Upper lobe of left lung (tissue), 6 donors: ENCODE data around the gene ME1. TPM values are rescaled to one million over a fixed set of nuclear protein-coding genes. Genes with fewer than 3 reads are reported as not detected.
"Not testable (repeated sequence)": the region's sequence is repeated elsewhere in the genome, so short reads cannot be mapped to it uniquely, and the experiment has no call there.

ENCODE experiments used
- ATAC-seq, 2 donors: fragments of 200-7000 bp; cut with Tn5 transposase; one replicate each; pipeline ENCODE4 v1.9.1; 2022; ENCODE audit warnings: mild to moderate bottlenecking in 2 of 2, moderate library complexity in 2 of 2; ENCODE audit not compliant: low FRiP score in 2 of 2
- DNase-seq, 2 donors: peaks; one replicate each; pipeline ENCODE4 v3.0.0-alpha.2; 2019 to 2020
- H3K27ac ChIP-seq, 4 donors: fragments of 200-600 bp; sonication (generic); one replicate each; pipeline ENCODE4 v1.5.1; 2016 to 2019
- H3K27me3 ChIP-seq, 4 donors: fragments of 200-600 bp; sonication (generic); one replicate each; pipeline ENCODE4 v1.5.1; 2017 to 2019
- H3K36me3 ChIP-seq, 4 donors: fragments of 200-600 bp; sonication (generic); one replicate each; pipeline ENCODE4 v1.5.1; 2016 to 2019
- H3K4me1 ChIP-seq, 4 donors: fragments of 200-600 bp; sonication (generic); one replicate each; pipeline ENCODE4 v1.5.1; 2018 to 2019
- H3K4me3 ChIP-seq, 4 donors: fragments of 200-600 bp; sonication (generic); one replicate each; pipeline ENCODE4 v1.5.1; 2017 to 2019; ENCODE audit warnings: mild to moderate bottlenecking in 2 of 4, moderate library complexity in 1 of 4
- H3K9me3 ChIP-seq, 4 donors: fragments of 200-600 bp; sonication (generic); one replicate each; pipeline ENCODE4 v1.5.1; 2018 to 2019
- EP300 ChIP-seq, 4 donors: sonication (generic); formaldehyde crosslinking; IDR thresholded peaks; one replicate each; pipeline ENCODE4 v1.5.1; 2017; ENCODE audit warnings: antibody characterized with exemption in 4 of 4, control low read depth in 2 of 4
- POLR2A ChIP-seq, 4 donors: fragments of 450-650 bp; IDR thresholded peaks; one replicate each; pipeline ENCODE4 v1.5.1; 2016 to 2017; ENCODE audit warnings: antibody characterized with exemption in 4 of 4, mild to moderate bottlenecking in 2 of 4
- POLR2AphosphoS5 ChIP-seq, 2 donors: sonication (generic); formaldehyde crosslinking; IDR thresholded peaks; one replicate each; pipeline ENCODE4 v1.5.1; 2017; ENCODE audit warnings: antibody characterized with exemption in 2 of 2
- WGBS, 2 donors: methylation state at CpG; one replicate each; pipeline ENCODE4 v1.1.5; 2017 to 2018; 5-methylcytosine and 5-hydroxymethylcytosine counted together
- total RNA-seq, 6 donors: library from RNA; depleted of rRNA in 4 of 6; stranded (reverse); fragments of >200 nt in 4 of 6; gene quantifications; one replicate each; pipeline versions ENCODE4 v1.1.0 to v1.2.1, GENCODE V29; 2016 to 2021
- TF ChIP-seq, protein P1 (sequence below), 6 experiments: fragments of 450-650 bp in 4 of 6; fragments of 200-600 bp in 2 of 6; sonication (generic) in 2 of 6; IDR thresholded peaks; one replicate each; pipeline ENCODE4 v1.5.1; 2016 to 2019; ENCODE audit warnings: antibody characterized with exemption in 6 of 6
- donor health status: DM: no; HTN: no; CAD: no; lungs with moderate emphysema.
- donor health status: DM: no; HTN: yes; CAD: no; lungs with severe emphysema.

ME1 gene
- total RNA-seq, 6 donors from 2014 or later, result 12.0 to 16.8 (median 14.0) TPM

DNA sequence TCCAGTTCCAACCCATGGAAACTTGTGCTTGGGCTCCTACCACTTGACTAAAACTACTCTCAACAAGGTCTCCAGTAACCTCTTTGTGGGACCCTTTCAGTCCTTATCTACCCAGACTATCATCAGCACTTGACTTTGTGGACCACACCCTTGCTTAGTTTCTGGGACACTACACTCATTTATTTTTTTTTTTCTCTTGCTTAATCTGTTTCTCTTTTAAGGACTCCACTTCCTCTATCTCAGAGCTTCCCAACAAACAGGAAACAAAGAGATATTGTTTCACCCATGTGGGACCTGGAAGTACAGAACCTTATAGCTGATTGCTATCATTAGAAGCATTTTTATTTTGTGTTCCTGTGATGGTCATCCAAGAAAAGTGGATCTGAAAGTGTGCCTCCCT lies 28.8 kb upstream of the ME1 start:
- Histone ChIP-seq H3K27ac (no peak overlapping the region), H3K36me3 (no peaks in the 10 kb centered on the region), H3K9me3 (no peaks in the 10 kb centered on the region), H3K4me1 (no peaks in the 10 kb centered on the region), H3K4me3 (no peak overlapping the region), H3K27me3 (no peaks in the 10 kb centered on the region)
- TF ChIP-seq POLR2A (IDR thresholded peaks at IDR 0.05) (no peak), EP300 (IDR thresholded peaks at IDR 0.05) (no peak), POLR2AphosphoS5 (IDR thresholded peaks at IDR 0.05) (no peak)
- TF ChIP-seq, protein P1, sequence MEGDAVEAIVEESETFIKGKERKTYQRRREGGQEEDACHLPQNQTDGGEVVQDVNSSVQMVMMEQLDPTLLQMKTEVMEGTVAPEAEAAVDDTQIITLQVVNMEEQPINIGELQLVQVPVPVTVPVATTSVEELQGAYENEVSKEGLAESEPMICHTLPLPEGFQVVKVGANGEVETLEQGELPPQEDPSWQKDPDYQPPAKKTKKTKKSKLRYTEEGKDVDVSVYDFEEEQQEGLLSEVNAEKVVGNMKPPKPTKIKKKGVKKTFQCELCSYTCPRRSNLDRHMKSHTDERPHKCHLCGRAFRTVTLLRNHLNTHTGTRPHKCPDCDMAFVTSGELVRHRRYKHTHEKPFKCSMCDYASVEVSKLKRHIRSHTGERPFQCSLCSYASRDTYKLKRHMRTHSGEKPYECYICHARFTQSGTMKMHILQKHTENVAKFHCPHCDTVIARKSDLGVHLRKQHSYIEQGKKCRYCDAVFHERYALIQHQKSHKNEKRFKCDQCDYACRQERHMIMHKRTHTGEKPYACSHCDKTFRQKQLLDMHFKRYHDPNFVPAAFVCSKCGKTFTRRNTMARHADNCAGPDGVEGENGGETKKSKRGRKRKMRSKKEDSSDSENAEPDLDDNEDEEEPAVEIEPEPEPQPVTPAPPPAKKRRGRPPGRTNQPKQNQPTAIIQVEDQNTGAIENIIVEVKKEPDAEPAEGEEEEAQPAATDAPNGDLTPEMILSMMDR (IDR thresholded peaks at IDR 0.05), result no peak
- DNase-seq (no peak), ATAC-seq (peak; percentile 34 to 66)

DNA sequence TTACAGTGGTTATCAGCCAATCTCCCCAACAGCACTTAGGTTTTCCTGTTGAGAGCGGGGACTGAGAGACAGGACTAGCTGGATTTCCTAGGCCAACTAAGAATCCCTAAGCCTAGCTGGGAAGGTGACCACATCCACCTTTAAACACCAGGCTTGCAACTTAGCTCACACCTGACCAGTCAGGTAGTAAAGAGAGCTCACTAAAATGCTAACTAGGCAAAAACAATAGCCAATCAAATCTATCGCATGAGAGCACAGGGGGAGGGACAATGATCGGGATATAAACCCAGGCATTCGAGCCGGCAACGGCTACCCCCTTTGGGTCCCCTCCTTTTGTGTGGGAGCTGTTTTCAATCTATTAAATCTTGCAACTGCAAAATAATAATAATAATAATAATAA lies 19.2 kb upstream of the ME1 start:
- not testable (repeated sequence) for H3K4me3 ChIP-seq, H3K27me3 ChIP-seq, H3K4me1 ChIP-seq, DNase-seq, ATAC-seq, H3K36me3 ChIP-seq, H3K9me3 ChIP-seq, H3K27ac ChIP-seq
- WGBS, 2 donors, result 89 to 90% methylated on average over 6 of the region's 6 CpGs

- H3K9me3 ChIP-seq, H3K4me1 ChIP-seq, H3K36me3 ChIP-seq, DNase-seq, H3K27ac ChIP-seq, H3K4me3 ChIP-seq, H3K27me3 ChIP-seq, ATAC-seq: not testable (repeated sequence)
- WGBS, 2 donors, result 92 to 93% methylated on average over 9 of the region's 9 CpGs
Observed at GRCh38 chr6:83444086-83444699, 13.3 kb upstream of the ME1 start.

DNA sequence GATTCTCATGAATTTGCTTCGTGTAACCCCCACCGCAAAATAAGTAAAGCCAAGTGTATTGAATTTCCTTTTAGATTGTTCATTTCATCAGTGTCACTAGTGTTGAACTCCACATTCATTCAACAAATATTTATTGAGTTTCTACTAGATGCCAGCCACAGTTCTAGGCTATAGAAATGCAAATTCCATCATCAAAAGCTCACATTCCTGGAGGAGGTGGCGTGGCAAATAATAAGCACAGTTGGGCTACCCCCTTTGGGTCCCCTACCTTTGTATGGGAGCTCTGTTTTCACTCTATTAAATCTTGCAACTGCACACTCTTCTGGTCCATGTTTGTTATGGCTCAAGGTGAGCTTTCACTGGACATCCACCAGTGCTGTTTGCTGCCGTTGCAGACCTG lies 12.7 kb upstream of the ME1 start:
- no peaks in the 10 kb centered on the region for H3K9me3 ChIP-seq
- H3K27ac ChIP-seq, result no peak overlapping the region
- H3K4me1 ChIP-seq, result no peaks in the 10 kb centered on the region
- H3K4me3 ChIP-seq, result no peak overlapping the region
- no peak for ATAC-seq
- WGBS, 2 donors, result 84 to 88% methylated on average over 4 of the region's 4 CpGs
- TF ChIP-seq EP300 (IDR thresholded peaks at IDR 0.05), result no peak
- no peak for TF ChIP-seq POLR2AphosphoS5 (IDR thresholded peaks at IDR 0.05)
- no peak for TF ChIP-seq POLR2A (IDR thresholded peaks at IDR 0.05)
- TF ChIP-seq, protein P1 (IDR thresholded peaks at IDR 0.05), result no peak
- H3K36me3 ChIP-seq, result no peaks in the 10 kb centered on the region
- DNase-seq, result no peak
- H3K27me3 ChIP-seq, result no peaks in the 10 kb centered on the region

DNA sequence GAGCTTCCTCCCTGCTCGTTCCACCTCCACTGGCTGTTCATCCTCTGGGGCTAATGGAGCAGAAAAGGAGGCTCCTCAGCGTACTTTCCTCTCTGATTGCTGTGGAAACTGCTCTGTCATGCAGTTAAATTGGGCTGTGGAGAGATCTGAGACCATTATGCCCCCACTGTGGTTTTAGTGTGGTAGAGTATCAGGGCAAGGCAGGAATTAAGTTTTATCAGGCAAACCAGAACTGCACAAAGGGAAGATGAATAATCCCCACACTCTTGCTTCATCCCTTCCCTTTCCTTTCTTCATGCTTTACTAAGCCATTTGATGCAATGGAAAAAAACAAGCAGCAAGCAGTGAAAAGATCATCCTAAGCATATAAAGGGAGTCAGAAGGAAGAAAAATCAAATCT lies 11.9 kb upstream of the ME1 start:
- no peak for TF ChIP-seq EP300 (IDR thresholded peaks at IDR 0.05)
- TF ChIP-seq, protein P1 (IDR thresholded peaks at IDR 0.05), result no peak
- TF ChIP-seq POLR2AphosphoS5 (IDR thresholded peaks at IDR 0.05), result no peak
- TF ChIP-seq POLR2A (IDR thresholded peaks at IDR 0.05), result no peak
- DNase-seq, result no peak
- no peak overlapping the region for H3K27ac ChIP-seq
- H3K4me3 ChIP-seq, result no peak overlapping the region
- no peaks in the 10 kb centered on the region for H3K27me3 ChIP-seq
- H3K36me3 ChIP-seq, result no peaks in the 10 kb centered on the region
- H3K9me3 ChIP-seq, result no peaks in the 10 kb centered on the region
- ATAC-seq, result peak in 1 of 2 donors; percentile 48
- no peaks in the 10 kb centered on the region for H3K4me1 ChIP-seq
- 60 to 63% methylated on average over 2 of the region's 2 CpGs for WGBS, 2 donors

- DNase-seq (no peak), ATAC-seq (no peak)
- H3K27ac ChIP-seq, result no peak overlapping the region
- H3K9me3 ChIP-seq, result no peaks in the 10 kb centered on the region
- TF ChIP-seq POLR2AphosphoS5 (IDR thresholded peaks at IDR 0.05), result no peak
- TF ChIP-seq POLR2A (IDR thresholded peaks at IDR 0.05), result no peak
- H3K36me3 ChIP-seq, result no peaks in the 10 kb centered on the region
- WGBS, 2 donors, result 77% methylated on average over 2 of the region's 2 CpGs
- no peak overlapping the region for H3K4me3 ChIP-seq
- peaks cover 0 to 10% (median 0%) of the 10 kb centered on the region in 4 donors for H3K4me1 ChIP-seq
- H3K27me3 ChIP-seq, result no peaks in the 10 kb centered on the region
Observed at GRCh38 chr6:83439201-83439600, 8.3 kb upstream of the ME1 start.
